Measurements from ENCODE around the gene PTPRK.

The PTPRK gene

DNA sequence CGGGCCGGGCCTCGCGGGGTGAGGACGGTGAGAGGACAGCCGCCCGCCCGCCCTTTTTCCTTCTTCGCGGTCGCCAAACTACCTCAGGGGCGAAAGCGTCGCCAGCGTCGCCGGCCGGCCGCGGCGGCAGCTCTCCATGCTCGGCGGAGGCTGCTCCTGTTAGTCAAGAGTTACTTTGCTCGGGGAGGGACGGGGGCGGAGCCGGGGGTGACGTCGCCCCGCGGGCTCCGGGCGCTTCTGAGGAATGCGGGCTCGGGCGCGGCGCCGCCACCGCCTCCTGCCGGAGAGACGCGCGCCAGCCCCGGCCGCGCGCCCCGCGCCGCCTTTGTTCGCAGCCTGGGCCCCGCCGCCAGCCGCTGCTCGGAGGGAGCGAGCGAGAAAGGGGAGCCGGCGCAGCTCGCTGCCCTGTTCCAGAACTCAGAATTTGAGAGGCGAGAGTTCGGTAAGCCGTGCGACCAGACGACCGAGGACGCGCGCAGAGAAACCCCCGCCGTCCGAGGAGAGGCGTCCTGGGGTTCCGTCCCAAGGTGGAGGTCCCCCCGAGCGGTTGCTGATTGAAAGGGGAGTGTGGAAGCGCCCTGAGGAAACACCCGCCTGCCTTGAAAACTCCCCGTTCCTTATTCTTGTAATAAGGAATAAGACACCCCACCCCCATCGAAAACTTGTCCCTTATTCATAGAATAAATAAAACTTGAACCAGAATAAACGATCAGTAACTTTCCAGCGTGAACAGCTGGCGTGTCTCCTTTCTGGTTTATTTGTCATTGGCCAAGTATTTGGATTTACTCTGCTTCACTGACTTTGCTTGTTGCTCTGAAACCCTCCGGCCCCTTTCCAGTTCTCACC is at the start of gene PTPRK:
PTPRK (minus strand) TSS at position 164 of the 846 bp plus-strand sequence. CDS start 241 bp downstream, outside the sequence.
- DNase-seq (ENCODE audit: low read depth, low spot score), result peak; percentile 90

DNA sequence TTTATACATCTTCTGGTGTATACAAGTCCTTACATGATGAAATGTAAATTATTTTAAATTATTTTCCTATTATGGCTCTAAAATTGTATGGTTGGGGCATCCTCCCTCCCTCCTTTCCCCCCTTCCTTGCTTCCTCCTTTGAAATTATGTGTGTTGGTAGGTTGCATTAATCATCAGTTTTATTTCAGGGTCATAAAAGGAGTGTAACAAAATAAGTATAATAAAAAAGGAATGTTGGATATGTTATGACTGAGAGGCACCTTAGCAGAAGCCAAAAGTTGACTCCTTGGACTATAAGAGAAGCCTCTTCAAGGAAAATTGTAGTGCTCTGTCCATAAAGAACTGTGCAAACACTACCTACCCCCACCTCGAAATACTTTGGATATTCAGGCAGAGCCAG is 46.6 kb upstream of the PTPRK start:
- no peak for DNase-seq (ENCODE audit: low read depth, low spot score)

DNA sequence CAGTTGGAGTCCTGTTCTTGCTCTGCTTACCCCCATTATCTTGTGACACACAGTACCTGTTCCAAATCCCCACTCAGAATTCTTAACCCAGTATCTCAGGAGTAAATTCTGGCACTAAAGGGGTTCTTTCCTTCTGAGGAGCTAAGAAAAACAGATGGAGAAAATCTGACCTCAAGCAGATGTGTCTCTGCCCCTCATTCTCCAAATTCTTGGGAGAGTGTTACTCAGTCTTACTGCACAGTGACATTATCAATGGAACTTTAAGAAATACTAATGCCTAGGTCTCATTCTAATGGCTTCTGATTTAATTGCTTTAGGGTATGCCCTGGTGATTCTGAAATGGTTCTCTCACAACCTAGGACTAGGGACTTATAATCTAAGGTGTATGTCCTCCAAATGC is 40.6 kb upstream of the PTPRK start:
- no peak for DNase-seq (ENCODE audit: low read depth, low spot score)

DNA sequence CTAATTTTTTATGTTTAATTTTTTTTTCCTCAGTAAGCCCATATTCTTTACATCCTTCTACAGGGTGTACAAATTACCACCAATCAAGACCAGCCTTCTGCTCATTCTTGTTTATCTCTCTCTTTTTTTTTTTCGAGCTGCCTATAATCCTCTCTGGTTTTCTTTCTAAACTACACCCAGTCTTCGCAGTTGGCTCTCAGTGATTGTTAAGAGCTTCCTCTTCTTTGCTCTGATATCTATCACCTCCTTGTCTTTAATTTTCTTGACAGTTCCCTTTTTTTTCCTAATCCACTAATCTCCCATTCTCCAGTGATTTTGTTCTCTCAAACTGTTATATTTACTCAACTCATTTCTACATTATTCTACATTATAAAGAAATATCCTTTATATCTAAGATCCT is 38.5 kb upstream of the PTPRK start:
- DNase-seq (ENCODE audit: low read depth, low spot score), result no peak

DNA sequence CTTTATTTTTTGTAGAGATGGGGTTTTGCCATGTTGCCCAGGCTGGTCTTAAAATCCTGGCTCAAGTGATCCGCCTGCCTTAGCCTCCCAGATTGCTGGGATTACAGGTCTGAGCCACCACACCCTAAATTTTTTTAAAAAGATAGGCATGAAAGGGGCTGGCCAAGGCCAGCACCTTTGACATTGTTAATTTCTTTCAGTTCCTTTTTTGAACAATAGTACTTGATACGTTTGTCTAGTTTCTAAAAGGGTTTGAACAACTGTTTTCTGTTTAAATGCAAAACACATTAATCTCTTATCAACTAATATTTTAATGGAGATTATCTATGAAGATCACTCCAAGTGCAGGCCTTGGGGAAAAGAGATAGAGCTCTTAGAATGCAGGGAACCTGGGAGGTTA is 37.6 kb upstream of the PTPRK start:
- DNase-seq (ENCODE audit: low read depth, low spot score), result no peak

DNA sequence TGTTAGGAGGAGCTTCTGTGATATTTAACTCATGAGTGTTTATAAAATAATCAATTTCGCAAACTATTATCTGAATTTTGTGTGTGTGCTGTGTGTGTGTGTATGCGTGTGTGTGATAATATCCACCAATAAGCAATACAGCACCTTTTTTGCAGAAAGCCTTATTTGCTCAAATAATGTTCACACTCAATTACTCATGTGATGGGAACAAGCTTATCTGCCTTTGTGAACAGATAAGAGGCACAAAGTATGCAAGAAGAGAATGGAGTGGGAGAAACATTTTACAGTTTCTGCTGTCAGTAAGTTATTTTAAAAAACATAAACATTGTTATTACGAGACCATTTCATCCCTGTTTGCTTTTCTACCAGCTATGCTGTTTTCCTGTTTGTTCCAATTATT is 36.7 kb upstream of the PTPRK start:
- DNase-seq (ENCODE audit: low read depth, low spot score), result no peak

DNA sequence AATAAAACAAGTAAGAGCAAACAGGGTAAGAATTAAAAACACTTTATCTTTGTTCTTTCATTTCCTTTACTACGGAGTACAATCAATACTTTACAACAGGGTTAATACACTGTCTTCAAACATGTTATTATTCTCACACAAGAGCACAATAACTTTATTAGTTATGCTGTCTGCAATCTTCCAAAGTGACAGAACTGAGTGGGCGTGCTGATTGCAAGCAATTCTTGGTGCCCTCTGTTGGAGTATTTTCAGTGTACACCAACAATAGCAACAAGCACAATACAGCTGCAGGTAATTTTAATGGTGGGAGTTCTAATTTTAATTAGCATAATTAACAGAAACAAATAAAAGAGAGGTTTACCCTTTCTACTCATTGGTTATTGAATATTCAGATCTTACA is 33.9 kb upstream of the PTPRK start:
- no peak for DNase-seq (ENCODE audit: low read depth, low spot score)

DNA sequence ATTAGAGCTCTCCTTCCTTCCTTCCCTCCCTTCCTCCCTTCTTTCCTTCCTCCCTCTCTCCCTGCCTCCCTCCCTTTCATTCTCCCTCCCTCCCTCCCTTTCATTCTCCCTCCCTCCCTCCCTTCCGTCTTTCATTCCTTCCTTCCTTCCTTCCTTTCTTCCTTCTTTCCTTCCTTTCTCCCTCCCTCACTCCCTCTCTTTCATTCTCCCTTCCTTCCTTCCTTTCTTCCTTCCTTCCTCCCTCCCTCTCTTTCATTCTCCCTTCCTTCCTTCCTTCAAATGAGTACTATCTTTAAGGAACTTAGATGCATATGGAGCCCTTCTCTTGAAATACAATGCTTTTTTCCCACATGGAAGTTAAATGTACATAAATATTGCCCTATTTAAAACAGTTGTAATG is 20.9 kb upstream of the PTPRK start:
- DNase-seq (ENCODE audit: low read depth, low spot score), result no peak

DNA sequence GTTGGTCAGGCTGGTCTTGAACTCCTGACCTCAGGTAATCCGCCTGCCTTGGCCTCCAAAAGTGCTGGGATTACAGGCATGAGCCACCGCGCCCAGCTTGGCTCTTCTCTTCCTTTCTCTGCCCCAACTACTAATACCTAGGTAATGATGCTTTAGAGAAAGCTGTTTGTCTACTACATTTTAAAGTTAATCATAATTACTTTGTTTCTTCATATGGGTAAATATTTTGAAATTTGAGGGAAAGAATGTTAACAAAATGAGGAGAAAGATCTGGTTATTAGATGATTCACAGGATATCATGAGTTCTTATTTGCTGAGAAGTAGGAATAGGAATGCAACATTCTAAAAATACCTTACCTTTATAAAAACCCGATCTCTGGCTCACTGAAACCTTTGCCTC is 18.4 kb upstream of the PTPRK start:
- DNase-seq (ENCODE audit: low read depth, low spot score), result no peak

DNA sequence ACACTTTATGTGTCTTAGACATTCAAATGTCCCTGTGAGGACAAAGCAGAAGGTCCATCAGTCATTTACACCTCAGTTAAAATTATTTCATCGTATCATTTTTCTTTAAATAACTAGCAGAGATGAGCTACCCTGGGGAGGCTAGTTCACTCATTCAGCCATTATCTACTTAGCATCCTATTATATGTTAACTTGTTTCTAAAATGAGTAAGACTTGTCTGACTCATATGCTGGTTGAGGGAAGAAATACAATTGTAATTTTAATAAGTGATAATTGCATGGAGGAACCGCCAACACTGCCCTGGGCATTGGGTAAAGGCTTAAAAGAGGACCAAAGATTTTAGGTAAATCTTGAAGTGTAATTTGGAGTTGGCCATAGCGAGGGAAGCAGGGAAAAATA is 12.4 kb upstream of the PTPRK start:
- DNase-seq (ENCODE audit: low read depth, low spot score), result no peak

DNA sequence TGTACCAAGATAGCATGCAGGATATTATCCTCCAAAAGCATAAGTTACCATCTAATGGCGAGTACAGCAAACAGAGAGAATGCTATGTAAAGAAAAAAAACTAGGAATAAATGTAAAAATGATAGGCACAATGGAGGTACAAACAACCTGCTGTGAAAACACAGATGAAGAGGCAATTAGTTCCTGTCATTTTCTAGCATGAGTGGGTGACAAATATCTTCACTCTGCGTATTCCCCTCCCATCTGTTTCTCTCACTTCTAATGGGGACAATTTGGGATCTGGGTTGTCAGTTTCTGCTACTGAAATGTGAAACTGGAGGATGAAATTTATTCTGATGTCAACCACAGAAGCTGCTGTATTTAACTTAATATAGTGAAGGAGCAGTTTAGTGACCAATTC is 11.7 kb upstream of the PTPRK start:
- no peak for DNase-seq (ENCODE audit: low read depth, low spot score)

DNA sequence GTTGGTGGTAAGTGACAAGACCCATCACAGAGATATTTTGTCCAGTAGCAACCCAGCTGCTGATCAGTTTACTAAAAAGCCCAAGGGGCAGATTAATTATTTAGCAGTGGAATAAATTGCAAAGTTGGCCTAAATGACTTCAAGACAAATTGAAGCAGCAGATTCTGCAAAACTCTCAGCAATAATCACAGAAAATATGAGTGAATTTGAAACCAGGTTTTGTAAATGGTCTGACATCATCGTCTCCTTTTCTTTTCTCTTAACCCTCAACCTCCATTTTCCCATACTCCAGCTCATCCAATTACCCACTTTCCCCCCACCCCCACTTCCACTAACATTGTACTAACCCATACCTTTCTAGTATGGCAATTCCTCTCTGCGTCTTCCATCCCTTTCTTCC is 11.3 kb upstream of the PTPRK start:
- no peak for DNase-seq (ENCODE audit: low read depth, low spot score)

DNA sequence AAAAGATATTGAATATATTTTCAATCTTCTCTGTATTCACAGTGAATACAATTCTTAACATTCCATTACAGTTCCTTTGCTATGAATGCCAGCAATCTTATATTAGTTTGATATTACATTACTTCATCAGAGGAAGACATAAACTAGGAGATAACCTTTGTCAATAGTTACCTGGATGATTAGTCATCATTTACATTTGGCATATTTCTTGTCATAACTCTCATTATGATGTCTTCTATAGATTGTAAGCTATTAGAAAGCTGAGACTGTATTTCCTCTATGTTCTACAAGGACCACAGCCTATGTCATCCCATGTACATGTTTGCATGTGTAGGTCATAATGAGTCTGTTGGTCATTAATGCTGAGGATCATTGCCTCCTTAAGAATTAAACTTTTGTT is 7.8 kb upstream of the PTPRK start:
- DNase-seq (ENCODE audit: low read depth, low spot score), result no peak

DNA sequence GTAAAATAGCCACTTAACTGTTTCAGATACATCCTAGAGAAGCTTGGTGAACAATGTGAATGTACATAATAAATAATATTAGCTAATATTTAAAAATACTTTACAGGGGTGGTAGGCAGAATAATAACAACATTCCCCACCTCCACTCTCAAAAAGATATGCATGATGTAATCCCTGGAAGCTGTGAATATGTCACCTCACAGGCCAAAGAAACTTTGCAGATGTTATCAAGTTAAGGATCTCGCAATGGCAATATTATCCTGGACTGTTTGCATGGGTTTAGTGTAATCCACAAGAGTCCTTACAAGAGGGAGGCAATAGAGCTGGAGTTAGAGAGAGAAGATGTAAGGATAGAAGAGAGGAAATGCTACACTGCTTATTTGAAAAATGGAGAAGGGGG is 7.0 kb upstream of the PTPRK start:
- no peak for DNase-seq (ENCODE audit: low read depth, low spot score)

DNA sequence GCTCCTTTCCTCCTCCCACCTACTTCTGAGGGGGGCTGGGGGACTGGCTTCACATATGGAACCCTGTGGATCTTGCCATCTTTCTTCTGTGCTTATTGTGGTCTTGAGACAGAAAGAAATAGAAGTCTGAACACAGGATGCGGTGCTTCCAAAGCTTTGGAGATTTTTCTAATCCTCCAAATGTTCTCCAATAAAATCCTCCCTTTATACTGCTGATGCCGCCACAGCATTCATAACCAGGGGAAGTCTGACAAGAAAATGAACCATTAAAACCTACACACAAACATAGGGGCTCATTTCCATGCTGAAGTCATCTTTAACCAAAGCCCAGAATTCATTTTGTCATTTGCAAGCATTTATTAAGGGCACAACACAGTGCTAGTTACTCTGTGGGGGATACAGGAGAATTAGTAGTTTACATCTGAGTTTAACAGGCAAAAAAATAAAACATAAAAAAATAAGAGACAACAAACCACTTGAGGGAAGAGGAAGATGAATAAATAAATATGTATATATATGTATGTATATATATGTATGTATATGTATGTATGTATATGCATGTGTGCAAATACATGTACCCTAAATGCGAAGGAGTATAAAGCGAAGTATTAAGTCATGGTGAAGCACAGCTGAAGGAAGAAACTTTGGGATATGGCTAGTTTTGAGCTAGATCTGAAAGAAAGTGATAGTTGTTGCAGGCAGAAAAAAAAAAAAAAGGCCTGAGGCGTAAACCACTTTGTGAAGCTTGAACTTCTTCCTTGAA is 5.9 kb upstream of the PTPRK start:
- DNase-seq (ENCODE audit: low read depth, low spot score), result no peak

DNA sequence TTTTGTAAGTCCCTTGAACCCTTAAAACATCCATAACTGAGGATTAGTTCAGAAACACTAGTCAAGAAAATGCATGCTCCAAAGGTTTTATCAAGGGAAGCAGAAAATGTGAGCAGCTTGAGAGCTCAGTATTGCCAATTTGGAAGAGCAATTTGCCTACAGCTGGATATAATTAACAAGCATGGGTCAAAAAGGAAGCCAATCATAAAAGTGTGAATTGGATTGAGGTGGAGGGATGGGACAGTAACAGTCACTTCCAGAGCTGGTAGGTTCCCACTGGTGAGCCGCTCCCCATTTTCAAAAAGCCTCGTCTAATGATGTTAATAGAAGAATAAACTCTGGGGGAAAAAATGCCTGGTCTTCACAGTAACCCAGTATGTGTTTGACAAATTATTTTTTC is 5.0 kb upstream of the PTPRK start:
- DNase-seq (ENCODE audit: low read depth, low spot score), result no peak

DNA sequence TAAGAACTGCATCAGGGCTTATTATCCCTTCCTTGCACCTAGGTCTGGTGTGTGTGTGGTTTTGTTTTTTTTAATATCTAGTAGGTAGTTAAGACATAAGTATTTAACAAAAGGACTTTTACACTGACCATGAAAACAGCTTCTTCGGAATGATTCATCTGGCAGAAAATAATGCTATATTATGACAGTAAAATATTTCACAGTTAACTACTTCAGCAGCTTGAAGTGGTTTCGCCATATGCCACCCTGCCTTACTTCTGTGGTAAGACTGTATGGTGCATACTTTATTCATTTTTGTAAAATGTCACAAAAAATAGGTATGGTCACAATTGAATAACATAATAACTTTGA is 858 bp upstream of the PTPRK start:
- no peak for DNase-seq (ENCODE audit: low read depth, low spot score)

DNA sequence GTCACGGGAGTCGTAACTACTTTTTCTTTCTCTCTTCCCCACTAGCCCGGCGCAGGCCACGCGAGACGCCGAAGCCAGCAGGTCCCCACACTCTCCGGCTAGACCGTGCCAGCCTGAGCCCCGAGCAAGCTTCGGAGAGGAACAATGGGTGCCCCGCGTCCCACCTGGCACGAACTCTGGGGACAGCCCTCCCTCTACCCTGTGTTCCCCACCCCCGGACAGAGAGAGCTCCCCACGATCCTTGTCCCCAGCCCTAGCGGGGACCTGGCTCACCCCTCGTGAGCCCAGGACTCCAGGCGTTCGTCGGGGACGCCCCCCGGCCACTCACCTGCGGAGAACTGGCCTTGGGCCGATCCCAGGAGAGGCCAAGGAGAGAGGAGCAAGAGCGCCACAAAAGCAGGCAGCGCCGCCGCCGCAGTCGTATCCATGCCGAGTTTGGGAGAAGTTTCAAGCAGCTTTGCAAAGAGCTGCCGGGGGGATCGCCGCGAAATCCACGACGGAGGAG is 416 bp downstream of the PTPRK start:
- peak; percentile 13 for DNase-seq (ENCODE audit: low read depth, low spot score)

DNA sequence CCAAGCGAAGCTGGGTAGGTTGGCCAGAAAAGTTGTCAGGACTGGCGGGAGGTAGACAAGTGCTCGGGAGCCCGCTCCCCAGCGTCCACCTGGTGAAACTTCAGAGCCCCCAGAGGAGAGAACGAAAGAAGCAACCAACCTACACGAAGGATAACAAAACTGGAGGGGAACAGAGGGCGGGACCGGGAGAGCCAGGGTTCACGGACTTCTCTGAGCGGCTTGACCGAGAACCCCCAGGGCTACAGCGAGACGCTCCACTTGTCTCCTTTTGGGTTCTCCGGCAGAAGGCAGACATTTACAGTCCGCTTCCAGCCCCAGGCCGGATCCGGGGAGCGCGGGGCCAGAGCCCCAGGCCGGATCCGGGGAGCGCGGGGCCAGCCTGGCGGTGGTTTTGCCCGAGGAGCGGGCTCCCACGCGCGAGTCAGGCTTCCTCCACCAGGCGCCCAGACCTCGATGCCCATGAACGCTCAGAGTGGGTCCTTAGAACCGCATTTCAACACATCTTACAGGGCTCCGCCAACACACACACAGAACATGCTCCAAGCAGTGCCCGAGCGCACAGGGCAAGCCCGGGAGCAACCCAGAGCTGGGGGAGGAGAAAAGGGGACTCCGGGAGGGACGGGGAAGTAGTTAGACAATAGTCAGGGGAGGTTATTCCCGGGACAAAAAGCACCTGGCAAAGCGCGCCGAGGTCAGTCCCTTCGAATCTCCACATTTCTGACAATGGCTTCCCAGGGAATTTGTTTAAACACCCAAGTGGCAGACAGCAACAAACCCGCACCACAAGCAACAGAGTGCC is 1.1 kb downstream of the PTPRK start:
- DNase-seq (ENCODE audit: low read depth, low spot score), result peak; percentile 0

DNA sequence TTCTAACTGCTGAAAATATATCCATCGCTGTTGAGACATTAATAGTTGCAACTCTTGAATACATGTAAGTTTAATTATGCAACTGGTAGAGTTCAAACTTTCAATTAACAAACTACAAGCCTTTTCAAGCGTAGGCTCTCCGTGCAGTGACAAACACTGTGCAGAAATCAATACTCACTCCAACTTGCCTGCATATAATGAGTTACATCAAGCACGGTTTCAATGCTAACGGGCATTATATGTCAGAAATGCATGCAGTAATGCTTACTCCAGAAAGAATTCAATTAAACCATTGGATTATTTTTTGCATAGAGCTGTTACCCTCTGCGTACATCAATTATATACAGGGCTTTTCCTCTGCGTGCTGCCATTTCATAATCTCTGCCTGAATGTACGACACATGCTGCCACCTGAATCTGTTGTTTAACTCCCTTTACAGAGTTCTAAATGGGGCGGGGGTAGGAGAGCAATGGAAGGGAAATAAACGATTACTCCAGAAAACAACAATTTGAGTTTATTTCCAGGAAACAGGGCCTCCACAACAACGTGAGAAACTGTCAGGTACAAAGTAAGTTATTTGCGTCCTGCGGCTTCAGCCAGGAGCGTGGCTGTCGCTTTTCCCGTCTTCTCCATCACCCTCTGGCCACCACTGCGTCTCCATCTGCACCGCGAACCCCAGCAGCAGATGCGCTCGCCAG is 1.8 kb downstream of the PTPRK start:
- DNase-seq (ENCODE audit: low read depth, low spot score), result no peak

DNA sequence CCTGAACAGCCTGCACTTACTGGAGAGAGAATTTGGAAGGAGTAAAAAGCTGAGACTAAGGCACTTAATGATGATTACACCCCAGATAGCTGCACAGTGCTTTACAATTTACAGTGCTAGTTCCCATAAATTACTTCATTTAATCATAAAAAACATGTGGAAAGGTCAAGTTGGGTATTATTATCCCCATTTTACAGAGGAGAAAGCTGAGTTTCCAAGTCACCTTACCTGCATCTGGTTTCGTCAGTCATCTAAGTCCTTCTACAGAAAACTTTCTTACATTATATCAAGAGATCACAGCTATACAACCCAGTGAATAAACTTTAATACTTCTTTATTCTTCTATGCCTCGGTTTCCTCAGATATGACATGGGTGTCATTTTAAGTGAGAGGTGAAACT is 3.3 kb downstream of the PTPRK start:
- no peak for DNase-seq (ENCODE audit: low read depth, low spot score)

DNA sequence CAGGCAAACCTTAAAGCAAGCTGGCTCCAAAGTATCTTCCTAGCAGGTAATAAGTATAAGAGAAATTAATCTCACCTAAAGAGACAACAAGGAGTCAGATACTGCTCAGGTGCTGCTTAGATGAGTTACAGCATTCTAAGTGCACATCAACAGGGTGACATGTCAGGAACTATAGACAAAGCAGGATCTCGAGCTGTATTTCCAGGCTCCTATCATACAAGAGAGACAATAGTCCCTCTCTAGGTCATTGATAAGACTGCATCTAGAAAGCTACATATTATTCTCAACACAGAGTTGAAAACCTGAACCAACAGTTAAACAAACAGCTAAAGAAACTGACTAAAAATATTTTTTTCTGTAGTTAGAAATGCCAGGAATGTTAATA is 3.9 kb downstream of the PTPRK start:
- DNase-seq (ENCODE audit: low read depth, low spot score), result no peak

Data from activated naive CD8-positive, alpha-beta T cell treated with anti-CD3 and anti-CD28 coated beads, Interleukin-2, amount 50 U/mL, for 16 hours (primary cell).